ENCODE measurements around the gene FKRP.

DNA sequence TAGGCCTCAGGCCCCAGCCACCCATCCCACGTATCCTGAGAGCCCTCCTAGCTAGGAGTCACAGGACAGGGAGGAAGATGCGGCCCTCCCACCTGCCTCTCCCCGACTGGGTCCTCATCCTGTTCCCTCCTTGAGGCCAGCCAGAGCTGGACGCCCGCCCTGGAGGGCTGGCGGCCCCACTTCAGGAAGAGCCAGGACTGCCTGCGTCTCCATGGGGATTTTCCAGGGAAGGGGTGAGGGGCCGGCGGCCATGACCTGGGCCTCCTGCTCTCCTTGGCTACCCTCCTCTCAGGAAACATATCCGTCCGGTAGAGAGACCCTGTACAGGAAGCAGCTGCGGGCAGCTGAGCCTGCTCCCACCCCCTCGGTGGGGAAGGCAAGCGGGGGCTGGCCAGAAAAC lies 17.6 kb upstream of the FKRP start:
- TF ChIP-seq POLR2A (IDR thresholded peaks at IDR 0.05; ENCODE audit: low read length) (no peak), HDAC2 (IDR thresholded peaks at IDR 0.05) (no peak), ZNF302 (CRISPR knock-in tag; IDR thresholded peaks at IDR 0.05) (no peak), CHD2 (IDR thresholded peaks at IDR 0.05; ENCODE audit: low read length, partially characterized antibody) (no peak), CHD4 (IDR thresholded peaks at IDR 0.05; ENCODE audit: borderline replicate concordance) (no peak), EP300 (IDR thresholded peaks at IDR 0.05) (no peak)
- TF ChIP-seq, protein P1, sequence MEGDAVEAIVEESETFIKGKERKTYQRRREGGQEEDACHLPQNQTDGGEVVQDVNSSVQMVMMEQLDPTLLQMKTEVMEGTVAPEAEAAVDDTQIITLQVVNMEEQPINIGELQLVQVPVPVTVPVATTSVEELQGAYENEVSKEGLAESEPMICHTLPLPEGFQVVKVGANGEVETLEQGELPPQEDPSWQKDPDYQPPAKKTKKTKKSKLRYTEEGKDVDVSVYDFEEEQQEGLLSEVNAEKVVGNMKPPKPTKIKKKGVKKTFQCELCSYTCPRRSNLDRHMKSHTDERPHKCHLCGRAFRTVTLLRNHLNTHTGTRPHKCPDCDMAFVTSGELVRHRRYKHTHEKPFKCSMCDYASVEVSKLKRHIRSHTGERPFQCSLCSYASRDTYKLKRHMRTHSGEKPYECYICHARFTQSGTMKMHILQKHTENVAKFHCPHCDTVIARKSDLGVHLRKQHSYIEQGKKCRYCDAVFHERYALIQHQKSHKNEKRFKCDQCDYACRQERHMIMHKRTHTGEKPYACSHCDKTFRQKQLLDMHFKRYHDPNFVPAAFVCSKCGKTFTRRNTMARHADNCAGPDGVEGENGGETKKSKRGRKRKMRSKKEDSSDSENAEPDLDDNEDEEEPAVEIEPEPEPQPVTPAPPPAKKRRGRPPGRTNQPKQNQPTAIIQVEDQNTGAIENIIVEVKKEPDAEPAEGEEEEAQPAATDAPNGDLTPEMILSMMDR (IDR thresholded peaks at IDR 0.05), result no peak

Data from A549 (cell line).